HG03039 (cell line): ENCODE results near the gene SAMD5.

ENCODE experiments used
- ATAC-seq: cut with Tn5 transposase; IDR thresholded peaks from one replicate; pipeline ENCODE4 v1.9.1; 2021; ENCODE audit warnings: mild to moderate bottlenecking, moderate library complexity; ENCODE audit not compliant: unreplicated experiment

Gene SAMD5

DNA sequence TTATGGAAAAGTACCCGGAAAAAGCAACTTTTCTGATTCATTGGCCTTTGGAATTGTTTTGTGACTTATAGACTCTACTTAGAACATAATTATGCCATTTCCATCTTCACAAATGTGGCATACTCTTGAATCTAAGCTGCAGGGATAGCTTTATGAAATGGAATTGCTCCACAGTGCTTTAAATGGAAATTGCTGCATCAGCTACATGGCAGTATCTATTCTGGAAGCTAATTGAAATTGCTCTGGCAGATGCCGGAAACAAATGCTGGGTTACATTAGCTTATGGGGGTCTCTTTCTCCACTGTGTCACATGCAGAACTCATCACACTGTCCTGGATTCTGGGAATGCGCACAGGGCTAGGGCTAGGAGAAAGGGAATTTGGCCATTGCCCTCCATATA, 108.9 kb downstream of the SAMD5 start:
- ATAC-seq: no peak

DNA sequence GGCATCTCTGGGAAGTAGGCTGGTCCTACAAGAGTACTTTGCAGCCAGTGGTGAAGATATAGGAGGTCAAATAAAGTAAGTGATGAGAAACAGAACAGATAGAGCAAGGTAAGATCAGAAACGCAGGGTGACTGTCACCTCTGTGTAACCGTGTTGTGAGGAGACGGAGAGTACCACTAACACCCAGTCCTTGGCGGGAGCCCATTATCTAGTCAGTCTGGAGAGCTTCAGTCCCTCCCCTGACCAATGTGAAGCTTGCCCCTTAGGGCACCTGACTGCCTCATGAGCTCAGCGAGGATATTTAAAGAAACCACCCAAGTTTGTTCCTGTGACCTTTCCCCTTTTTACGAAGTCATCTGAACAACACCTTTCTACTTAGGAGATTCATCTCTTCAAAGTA, 110.0 kb downstream of the SAMD5 start:
- ATAC-seq: no peak

DNA sequence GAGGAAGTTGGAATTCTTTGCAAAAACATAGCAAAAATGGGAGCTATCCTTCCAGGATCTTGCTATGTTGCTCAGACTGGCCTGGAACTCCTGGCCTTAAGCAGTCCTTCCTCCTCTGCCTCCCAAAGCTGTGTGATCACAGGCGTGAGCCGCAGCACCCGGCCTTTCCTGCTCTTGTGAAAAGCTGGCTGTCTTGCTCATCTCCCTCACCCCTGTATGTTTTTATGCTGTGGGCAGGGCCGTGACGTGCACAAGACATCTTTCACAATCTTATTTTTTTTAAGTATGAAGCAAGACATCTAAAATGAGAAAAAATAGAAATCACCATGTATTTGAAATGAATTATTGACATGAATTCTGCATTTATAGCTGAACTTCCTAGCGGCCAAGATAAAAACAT, 110.4 kb downstream of the SAMD5 start:
- no peak for ATAC-seq
